ENCODE data around the gene KISS1.

The KISS1 gene

GRCh38 chr1:204174958-204175357 lies 21.3 kb downstream of the KISS1 start:
- no peak for DNase-seq (ENCODE audit: low read depth, low spot score)
- H3K4me3 ChIP-seq (ENCODE audit: low read depth, low read length) = no peak overlapping the region
- no peak for TF ChIP-seq CTCF (IDR thresholded peaks at IDR 0.05; ENCODE audit: low read depth, low read length)
- in situ Hi-C loops (cut with HindIII; ENCODE audit: low sequenced_read_pairs) = no loop called here

GRCh38 chr1:204172404-204173029 lies 23.8 kb downstream of the KISS1 start:
- TF ChIP-seq CTCF (IDR thresholded peaks at IDR 0.05; ENCODE audit: low read depth, low read length) = no peak
- in situ Hi-C loops (cut with HindIII; ENCODE audit: low sequenced_read_pairs) = no loop called here
- DNase-seq (ENCODE audit: low read depth, low spot score) = no peak
- no peak overlapping the region for H3K4me3 ChIP-seq (ENCODE audit: low read depth, low read length)

GRCh38 chr1:204171751-204172178 lies 24.5 kb downstream of the KISS1 start:
- peak; percentile 42 for DNase-seq (ENCODE audit: low read depth, low spot score)
- TF ChIP-seq CTCF (IDR thresholded peaks at IDR 0.05; ENCODE audit: low read depth, low read length) = no peak
- H3K4me3 ChIP-seq (ENCODE audit: low read depth, low read length) = no peak overlapping the region
- in situ Hi-C loops (cut with HindIII; ENCODE audit: low sequenced_read_pairs) = no loop called here

GRCh38 chr1:204170494-204171155 lies 25.7 kb downstream of the KISS1 start:
- no peak for TF ChIP-seq CTCF (IDR thresholded peaks at IDR 0.05; ENCODE audit: low read depth, low read length)
- in situ Hi-C loops (cut with HindIII; ENCODE audit: low sequenced_read_pairs) = no loop called here

GRCh38 chr1:204169858-204170257 lies 26.4 kb downstream of the KISS1 start:
- no peak overlapping the region for H3K4me3 ChIP-seq (ENCODE audit: low read depth, low read length)
- no peak for DNase-seq (ENCODE audit: low read depth, low spot score)
- in situ Hi-C loops (cut with HindIII; ENCODE audit: low sequenced_read_pairs) = no loop called here
- TF ChIP-seq CTCF (IDR thresholded peaks at IDR 0.05; ENCODE audit: low read depth, low read length) = no peak

More at GRCh38 chr1:204170494-204171155, 25.7 kb downstream of the KISS1 start:
- H3K4me3 ChIP-seq (ENCODE audit: low read depth, low read length) = no peak overlapping the region
- no peak for DNase-seq (ENCODE audit: low read depth, low spot score)

GRCh38 chr1:204167730-204168129 lies 28.6 kb downstream of the KISS1 start:
- no peak for TF ChIP-seq CTCF (IDR thresholded peaks at IDR 0.05; ENCODE audit: low read depth, low read length)
- DNase-seq (ENCODE audit: low read depth, low spot score) = no peak
- H3K4me3 ChIP-seq (ENCODE audit: low read depth, low read length) = no peak overlapping the region
- in situ Hi-C loops (cut with HindIII; ENCODE audit: low sequenced_read_pairs) = no loop called here
